Esophagus squamous epithelium (tissue), 4 donors: Measurements from ENCODE around the gene STARD8.

Experiments used
- CTCF ChIP-seq, 6 experiments: fragments of 450-650 bp in 4 of 6; fragments of 200-600 bp in 2 of 6; sonication (generic) in 2 of 6; IDR thresholded peaks; one replicate each; pipeline ENCODE4 v1.5.1; 2016 to 2019; ENCODE audit warnings: antibody characterized with exemption in 6 of 6, mild to moderate bottlenecking in 4 of 6, moderate library complexity in 4 of 6
- POLR2A ChIP-seq, 4 donors: fragments of 450-650 bp; IDR thresholded peaks; one replicate each; pipeline ENCODE4 v1.6.1; 2017; ENCODE audit warnings: antibody characterized with exemption in 4 of 4, mild to moderate bottlenecking in 4 of 4, moderate library complexity in 3 of 4

DNA sequence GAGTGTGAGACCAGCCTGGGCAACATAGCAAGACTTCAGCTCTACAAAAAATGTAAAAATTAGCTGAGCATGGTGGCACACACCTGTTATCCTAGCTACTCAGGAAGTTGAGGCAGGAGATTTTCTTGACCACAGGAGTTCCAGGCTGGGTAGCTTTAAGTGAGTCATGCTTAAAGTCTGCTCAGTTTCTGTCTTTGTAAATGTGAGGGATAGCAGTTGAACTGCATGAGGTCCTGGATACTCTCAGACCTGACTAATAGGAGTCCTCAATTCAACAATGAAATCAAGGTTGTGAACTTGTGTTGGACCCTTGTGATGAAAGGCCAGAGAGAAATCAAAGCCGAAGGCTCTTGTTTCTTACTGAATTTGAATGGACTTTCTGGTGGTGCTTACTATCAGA is 45.2 kb downstream of the STARD8 start:
- TF ChIP-seq POLR2A (IDR thresholded peaks at IDR 0.05): no peak
- TF ChIP-seq CTCF (IDR thresholded peaks at IDR 0.05): no peak
